ENCODE data around the gene RBM34. TPM values are rescaled to one million over a fixed set of nuclear protein-coding genes. Genes with fewer than 3 reads are reported as not detected.
A peak's percentile ranks its signal among the peaks of the same experiment; 100 is the strongest.

The RBM34 gene
- total RNA-seq (10 to 100 TPM; 36.8 to 76.3 (median 56.3) TPM), polyA plus RNA-seq (100 to 1,000 TPM in 2 of 3 donors, 10 to 100 TPM in 1; 80.3 to 144 (median 136) TPM)
- long read RNA-seq, donor 1, transcript RBM34-201 (11 exons, 2,054 nt), result major isoform, 5 of 11 reads
- long read RNA-seq, donor 1, partial matches to known transcripts, result 0 of 11 reads
- long read RNA-seq, donor 1, other reads (novel, unspliced or antisense), result 5 of 11 reads
- long read RNA-seq, donor 2, transcript RBM34-201 (11 exons, 2,054 nt), result major isoform, 45 of 65 reads
- long read RNA-seq, donor 2, partial matches to known transcripts, result 1 of 65 reads
- long read RNA-seq, donor 2, other reads (novel, unspliced or antisense), result 18 of 65 reads

GRCh38 chr1:235160957-235161684 is at the start of gene RBM34:
RBM34 (minus strand) TSS chr1:235161250; CDS start chr1:235161226, 24 bp downstream.
- Histone ChIP-seq H3K4me3 (peak within 1 kb of the TSS; percentile 82), H3K9me3 (no peaks in the 10 kb centered on the region), H3K36me3 (ENCODE audit: insufficient read depth in 1 of 2, low read depth in 1 of 2) (peaks cover 9 to 37% of the 10 kb centered on the region in 2 donors), H3K27ac (peak within 1 kb of the TSS; percentile 90), H3K4me1 (peaks cover 7% of the 10 kb centered on the region), H3K27me3 (ENCODE audit: insufficient read depth in 3 of 3, low read length in 2 of 3) (no peaks in the 10 kb centered on the region)
- ATAC-seq, result peak; percentile 97 to 99 (median 98)
- 0 to 1% (median 0%) methylated on average over 52 of the region's 52 CpGs for WGBS, 3 donors
- DNase-seq, result peak; percentile 91 to 96
- intact Hi-C loops (cut with DNase I), result loop anchor here in 1 of 2 donors (2.0 to 5.0 kb wide), 2 partner anchors 34 to 56 kb away; partner anchors contain the start of gene TOMM20
- TF ChIP-seq CTCF (IDR thresholded peaks at IDR 0.05), result peak; percentile 14

GRCh38 chr1:235207209-235207565 is 46.1 kb upstream of the RBM34 start:
- Histone ChIP-seq H3K9me3 (no peaks in the 10 kb centered on the region), H3K4me3 (no peak overlapping the region), H3K27me3 (ENCODE audit: insufficient read depth in 3 of 3, low read length in 2 of 3) (no peaks in the 10 kb centered on the region), H3K36me3 (ENCODE audit: insufficient read depth in 1 of 2, low read depth in 1 of 2) (peaks cover 0 to 52% of the 10 kb centered on the region in 2 donors), H3K27ac (no peak overlapping the region), H3K4me1 (no peaks in the 10 kb centered on the region)
- DNase-seq (no peak), ATAC-seq (no peak)
- TF ChIP-seq CTCF (IDR thresholded peaks at IDR 0.05), result no peak
- WGBS, 3 donors, result 82 to 91% (median 89%) methylated on average over 2 of the region's 2 CpGs
- intact Hi-C loops (cut with DNase I), result no loop called here

- ATAC-seq (no peak), DNase-seq (no peak)
- H3K9me3 ChIP-seq, result no peaks in the 10 kb centered on the region
- WGBS, 3 donors, result 96 to 97% (median 97%) methylated on average over 4 of the region's 4 CpGs
- TF ChIP-seq CTCF (IDR thresholded peaks at IDR 0.05), result no peak
- no peak overlapping the region for H3K4me3 ChIP-seq
- H3K27ac ChIP-seq, result no peak overlapping the region
- H3K36me3 ChIP-seq (ENCODE audit: insufficient read depth in 1 of 2, low read depth in 1 of 2), result peaks cover 0 to 47% of the 10 kb centered on the region in 2 donors
- intact Hi-C loops (cut with DNase I), result no loop called here
- H3K27me3 ChIP-seq (ENCODE audit: insufficient read depth in 3 of 3, low read length in 2 of 3), result no peaks in the 10 kb centered on the region
- H3K4me1 ChIP-seq, result no peaks in the 10 kb centered on the region
Observed at GRCh38 chr1:235206533-235207208, 45.6 kb upstream of the RBM34 start.

GRCh38 chr1:235205687-235206086 is 44.6 kb upstream of the RBM34 start:
- Histone ChIP-seq H3K27ac (no peak overlapping the region), H3K4me3 (no peak overlapping the region), H3K9me3 (no peaks in the 10 kb centered on the region), H3K27me3 (ENCODE audit: insufficient read depth in 3 of 3, low read length in 2 of 3) (no peaks in the 10 kb centered on the region), H3K4me1 (no peaks in the 10 kb centered on the region), H3K36me3 (ENCODE audit: insufficient read depth in 1 of 2, low read depth in 1 of 2) (peaks cover 0 to 43% of the 10 kb centered on the region in 2 donors)
- DNase-seq (no peak), ATAC-seq (no peak)
- WGBS, 3 donors, result 96 to 100% (median 99%) methylated on average over 3 of the region's 3 CpGs
- TF ChIP-seq CTCF (IDR thresholded peaks at IDR 0.05), result no peak
- intact Hi-C loops (cut with DNase I), result no loop called here
